DMS 273 (cell line): Measurements from ENCODE around the gene IDE.
"Not testable (repeated sequence)": the region's sequence is repeated elsewhere in the genome, so short reads cannot be mapped to it uniquely, and the experiment has no call there.

Experiments used
- DNase-seq: peaks from one replicate; lab custom pipeline; 2025; ENCODE audit not compliant: unreplicated experiment; lab: John Stamatoyannopoulos, UW

Gene IDE

GRCh38 chr10:92492748-92493240, 81.1 kb downstream of the IDE start:
- no peak for DNase-seq

GRCh38 chr10:92490387-92490786, 83.5 kb downstream of the IDE start:
- no peak for DNase-seq

DNA sequence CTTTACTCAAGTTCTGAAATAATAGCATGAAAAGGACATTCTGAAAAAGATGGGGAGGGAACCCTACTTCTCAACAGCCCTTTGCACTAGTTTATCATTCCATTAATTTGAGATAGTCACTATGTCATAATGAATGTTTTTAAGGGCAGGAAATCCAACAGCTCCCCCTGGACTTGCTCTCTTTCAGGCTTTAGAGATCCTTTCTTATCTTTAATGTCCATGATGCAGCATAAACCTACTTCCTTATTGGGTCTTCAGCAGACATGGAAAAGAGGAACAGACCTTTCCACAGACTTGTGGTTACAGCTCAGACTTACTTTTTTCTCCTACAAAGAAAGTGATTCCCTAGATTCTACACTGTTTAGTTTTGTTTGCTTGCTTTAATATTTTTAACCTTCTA, 87.3 kb downstream of the IDE start:
- no peak for DNase-seq

DNA sequence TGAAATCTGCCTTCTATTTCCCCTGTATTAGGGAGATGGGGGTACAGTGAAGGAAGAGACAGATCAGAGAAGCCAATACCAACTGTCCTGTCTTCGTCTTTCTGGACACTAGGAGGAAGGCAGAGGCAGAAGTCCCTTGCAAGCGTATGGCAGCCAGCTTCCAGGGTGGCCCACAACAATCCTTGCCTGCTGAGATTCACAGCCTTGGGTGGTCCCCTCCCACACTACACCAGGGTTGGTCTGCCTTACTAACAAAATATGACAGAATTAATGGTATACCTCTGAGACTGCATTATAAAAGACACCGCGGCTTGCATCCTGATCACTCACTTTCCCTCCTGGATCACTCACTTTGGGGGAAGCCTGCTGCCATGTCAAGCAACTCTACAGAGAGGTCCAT, 90.4 kb downstream of the IDE start:
- no peak for DNase-seq

GRCh38 chr10:92480413-92480812, 93.5 kb downstream of the IDE start:
- no peak for DNase-seq

- DNase-seq, result no peak
Measured at GRCh38 chr10:92479547-92479946, 94.3 kb downstream of the IDE start.

- DNase-seq, result no peak
Measured at GRCh38 chr10:92478536-92478935, 95.4 kb downstream of the IDE start.

GRCh38 chr10:92475357-92475868, 98.5 kb downstream of the IDE start:
- DNase-seq, result no peak

DNA sequence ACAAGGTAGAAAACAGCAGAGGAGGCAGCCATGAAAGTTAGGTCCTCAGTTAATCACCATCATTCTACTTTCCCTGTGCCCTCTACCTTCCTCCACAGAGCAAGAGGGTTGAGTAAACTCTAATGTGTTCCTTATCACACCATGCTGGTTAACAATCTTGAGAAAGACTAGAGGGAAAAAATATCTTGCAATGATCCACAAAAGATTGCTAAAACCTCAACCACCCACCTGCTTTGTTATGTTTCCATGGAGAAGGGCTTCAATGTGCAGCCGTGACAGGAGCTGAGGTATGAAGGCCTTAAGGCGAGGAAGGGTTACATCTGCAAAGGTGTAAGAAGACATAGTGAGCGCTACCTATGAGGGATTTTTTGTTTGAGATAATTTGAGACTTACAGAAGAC, 103.9 kb downstream of the IDE start:
- no peak for DNase-seq

GRCh38 chr10:92464364-92464763, 109.5 kb downstream of the IDE start:
- no peak for DNase-seq

DNA sequence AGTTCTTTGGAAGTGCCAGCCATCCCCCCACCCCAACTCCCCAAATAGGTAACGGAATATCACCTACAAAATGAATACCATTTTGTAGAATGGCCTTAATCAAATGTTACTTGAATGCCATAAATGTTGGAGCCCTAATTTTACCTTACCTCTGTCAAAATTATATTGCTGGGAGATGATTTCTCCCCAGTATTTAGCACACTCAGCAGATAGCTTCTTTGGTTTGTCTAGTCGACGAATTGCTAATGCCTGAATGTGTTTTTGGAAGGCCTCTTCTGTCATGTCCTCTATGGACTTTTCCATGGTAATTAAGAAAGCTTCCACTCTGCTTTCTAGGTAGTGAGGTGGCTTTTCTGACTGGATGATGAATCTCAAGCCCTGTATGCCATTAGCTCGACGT, 110.3 kb downstream of the IDE start:
- no peak for DNase-seq

GRCh38 chr10:92454955-92455354, 118.9 kb downstream of the IDE start:
- DNase-seq, result not testable (repeated sequence)

DNA sequence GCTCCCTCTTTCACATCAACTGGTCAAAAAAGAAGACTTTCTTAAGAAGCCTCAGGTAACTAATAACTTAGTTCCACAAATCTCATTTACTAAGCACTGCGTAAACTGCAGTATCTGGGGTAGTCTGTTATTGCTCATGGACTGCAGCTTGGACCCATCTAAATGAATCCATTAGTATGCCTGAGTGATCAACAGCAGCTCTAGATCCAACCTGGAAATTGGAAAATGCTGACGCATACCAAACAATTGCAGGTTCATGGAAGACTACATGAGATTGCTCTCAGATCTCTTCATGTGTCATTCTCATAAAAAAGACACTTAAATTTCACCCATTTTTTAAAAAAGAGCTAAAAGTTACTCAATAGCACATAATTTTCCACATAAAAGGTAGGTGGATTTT, 121.6 kb downstream of the IDE start:
- DNase-seq, result no peak

- no peak for DNase-seq
Measured at GRCh38 chr10:92451431-92451830, 122.5 kb downstream of the IDE start.

DNA sequence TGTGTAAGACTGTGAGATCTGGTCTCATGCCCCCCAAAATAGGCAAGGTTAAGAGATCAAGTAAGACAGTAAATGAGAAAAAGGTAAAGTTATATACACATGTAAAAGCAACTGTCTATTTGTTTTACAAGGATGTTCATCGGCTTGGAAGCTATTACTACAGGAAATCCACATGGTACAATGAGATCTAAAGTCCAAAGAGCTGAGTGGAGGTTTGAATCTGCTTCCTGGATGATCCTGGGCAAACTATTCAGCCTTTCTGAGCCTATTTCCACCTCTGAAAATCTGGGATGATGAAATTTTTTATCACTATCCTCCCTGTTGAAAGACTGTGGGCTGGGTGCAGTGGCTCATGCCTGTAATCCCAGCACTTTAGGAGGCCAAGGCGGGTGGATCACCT, 123.0 kb downstream of the IDE start:
- no peak for DNase-seq

GRCh38 chr10:92440578-92440977, 133.3 kb downstream of the IDE start:
- DNase-seq, result no peak

DNA sequence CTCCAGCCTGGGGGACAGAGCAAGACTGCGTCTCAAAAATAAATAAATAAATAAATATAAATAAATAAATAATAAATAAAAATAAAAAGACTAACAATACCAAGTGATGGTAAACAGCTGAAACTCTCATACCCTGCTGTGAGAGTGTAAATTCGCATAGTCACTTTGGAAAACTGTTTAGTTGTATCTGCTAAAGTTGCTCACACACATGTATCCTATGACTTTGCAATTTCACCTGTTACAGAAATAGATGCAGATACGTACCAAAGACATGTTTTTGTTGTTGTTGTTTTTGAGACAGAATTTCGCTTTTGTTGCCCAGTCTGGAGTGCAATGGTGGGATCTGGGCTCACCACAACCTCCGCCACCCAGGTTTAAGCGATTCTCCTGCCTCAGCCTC, 135.7 kb downstream of the IDE start:
- DNase-seq, result no peak

DNA sequence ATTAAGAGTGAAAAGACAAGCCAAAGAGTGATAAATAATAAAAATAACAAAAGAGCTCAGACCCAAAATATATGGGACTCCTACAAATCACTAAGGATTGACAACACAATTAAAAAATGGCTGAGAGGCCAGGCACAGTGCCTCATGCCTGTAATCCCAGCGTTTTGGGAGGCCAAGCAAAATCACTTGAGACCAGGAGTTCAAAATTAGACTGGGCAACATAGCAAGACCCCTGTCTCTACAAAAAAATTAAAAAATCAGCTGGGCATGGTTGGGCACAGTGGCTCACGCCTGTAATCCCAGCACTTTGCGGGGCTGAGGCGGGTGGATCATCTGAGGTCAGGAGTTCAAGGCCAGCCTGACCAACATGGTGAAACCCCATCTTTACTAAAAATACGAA, 137.3 kb downstream of the IDE start:
- DNase-seq, result no peak

DNA sequence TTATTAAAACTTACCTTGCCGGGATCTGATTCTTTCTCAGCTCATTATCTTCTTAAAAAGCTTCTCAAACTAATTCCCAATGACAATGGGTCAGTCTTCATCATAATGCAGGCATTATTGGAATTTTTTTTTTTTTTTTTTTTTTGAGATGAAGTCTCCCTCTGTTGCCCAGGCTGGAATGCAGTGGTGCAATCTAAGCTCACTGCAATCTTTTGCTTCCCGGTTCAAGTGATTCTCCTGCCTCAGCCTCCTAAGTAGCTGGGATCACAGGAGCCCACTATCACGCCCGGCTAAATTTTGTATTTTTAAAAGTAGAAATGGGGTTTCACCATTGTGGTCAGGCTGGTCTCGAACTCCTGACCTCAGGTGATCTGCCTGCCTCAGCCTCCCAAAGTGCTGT, 137.8 kb downstream of the IDE start:
- DNase-seq, result not testable (repeated sequence)

DNA sequence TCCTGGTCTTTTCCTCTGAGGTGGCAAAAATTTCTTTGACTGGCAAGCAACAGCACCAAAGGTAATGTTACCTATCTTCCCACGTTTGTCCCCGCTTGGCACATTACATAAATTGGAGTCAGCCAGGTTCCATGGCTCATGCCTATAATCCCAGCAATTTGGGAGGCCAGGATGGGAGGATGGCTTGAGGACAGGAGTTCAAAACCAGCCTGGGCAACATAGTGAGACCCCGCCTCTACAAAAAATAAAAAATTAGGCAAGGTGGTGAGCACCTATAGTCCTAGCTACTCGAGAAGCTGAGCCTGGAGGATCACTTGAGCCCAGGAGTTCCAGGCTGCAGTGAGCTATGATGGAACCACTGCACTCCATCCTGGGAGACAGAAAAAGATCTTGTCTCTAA, 139.5 kb downstream of the IDE start:
- DNase-seq, result no peak

DNA sequence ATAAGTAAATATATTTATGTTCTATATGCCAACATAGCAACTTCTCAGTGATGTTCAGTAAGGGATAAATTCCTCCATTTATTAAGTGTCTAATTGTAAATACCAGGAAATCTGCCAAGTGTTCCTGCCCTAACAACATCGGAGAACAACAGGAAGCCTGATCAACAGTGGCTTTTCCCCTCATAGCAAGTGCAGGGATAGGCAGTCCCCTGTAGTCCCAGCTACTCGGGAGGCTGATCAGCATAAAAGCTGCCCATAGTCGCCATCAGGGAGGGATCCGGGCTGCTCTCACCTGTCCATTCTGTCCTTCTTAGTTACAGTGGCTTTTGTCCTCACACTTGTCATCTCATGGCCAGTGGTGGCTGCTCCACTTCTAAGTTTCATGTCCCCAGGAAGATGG, 141.3 kb downstream of the IDE start:
- no peak for DNase-seq

GRCh38 chr10:92430103-92430502, 143.8 kb downstream of the IDE start:
- DNase-seq, result no peak

DNA sequence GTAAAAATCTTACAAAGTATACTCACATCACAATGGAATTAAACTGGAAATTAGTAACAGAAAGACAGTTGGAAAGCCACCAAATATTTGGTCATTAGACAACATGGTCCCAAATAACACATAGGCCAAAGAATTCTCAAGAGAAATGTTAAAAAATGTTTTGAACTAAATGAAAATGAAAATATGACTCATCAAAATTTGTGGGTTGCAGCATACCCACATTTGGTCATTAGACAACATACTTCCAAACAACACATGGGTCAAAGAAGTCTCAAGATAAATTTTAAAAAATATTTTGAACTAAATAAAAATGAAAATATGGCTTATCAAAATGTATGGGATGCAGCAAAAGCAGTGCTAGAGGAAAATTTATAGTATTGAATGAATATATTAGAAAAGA, 152.3 kb downstream of the IDE start:
- no peak for DNase-seq
